ENCODE data around the gene SNX27.

The SNX27 gene

GRCh38 chr1:151705753-151706463, 94.1 kb downstream of the SNX27 start:
- TF ChIP-seq MAX (IDR thresholded peaks at IDR 0.05; ENCODE audit: low read depth, low read length), result no peak
- no peak for TF ChIP-seq CTCF (IDR thresholded peaks at IDR 0.05; ENCODE audit: low read depth, low read length)
- TF ChIP-seq POLR2A (IDR thresholded peaks at IDR 0.05; ENCODE audit: extremely low read depth, insufficient read length), result no peak
- TF ChIP-seq MYC (IDR thresholded peaks at IDR 0.05; ENCODE audit: low read depth, low read length), result no peak
- H3K4me3 ChIP-seq (ENCODE audit: low read depth, low read length), result no peak overlapping the region
- DNase-seq (ENCODE audit: low read depth), result no peak

- TF ChIP-seq MYC (IDR thresholded peaks at IDR 0.05; ENCODE audit: low read depth, low read length), result no peak
- no peak for TF ChIP-seq POLR2A (IDR thresholded peaks at IDR 0.05; ENCODE audit: extremely low read depth, insufficient read length)
- no peak for TF ChIP-seq MAX (IDR thresholded peaks at IDR 0.05; ENCODE audit: low read depth, low read length)
- no peak for TF ChIP-seq CTCF (IDR thresholded peaks at IDR 0.05; ENCODE audit: low read depth, low read length)
- no peak for DNase-seq (ENCODE audit: low read depth)
- no peak overlapping the region for H3K4me3 ChIP-seq (ENCODE audit: low read depth, low read length)
Observed at GRCh38 chr1:151706464-151707415, 94.9 kb downstream of the SNX27 start.

- no peak overlapping the region for H3K4me3 ChIP-seq (ENCODE audit: low read depth, low read length)
- no peak for DNase-seq (ENCODE audit: low read depth)
- no peak for TF ChIP-seq POLR2A (IDR thresholded peaks at IDR 0.05; ENCODE audit: extremely low read depth, insufficient read length)
- no peak for TF ChIP-seq MYC (IDR thresholded peaks at IDR 0.05; ENCODE audit: low read depth, low read length)
- TF ChIP-seq CTCF (IDR thresholded peaks at IDR 0.05; ENCODE audit: low read depth, low read length), result no peak
- TF ChIP-seq MAX (IDR thresholded peaks at IDR 0.05; ENCODE audit: low read depth, low read length), result no peak
Observed at GRCh38 chr1:151707541-151708065, 95.8 kb downstream of the SNX27 start.

- DNase-seq (ENCODE audit: low read depth), result no peak
- TF ChIP-seq CTCF (IDR thresholded peaks at IDR 0.05; ENCODE audit: low read depth, low read length) (no peak), MAX (IDR thresholded peaks at IDR 0.05; ENCODE audit: low read depth, low read length) (no peak)
- no peak overlapping the region for H3K4me3 ChIP-seq (ENCODE audit: low read depth, low read length)
Observed at GRCh38 chr1:151708891-151709290, 97.0 kb downstream of the SNX27 start.

- DNase-seq (ENCODE audit: low read depth), result peak; percentile 39
- TF ChIP-seq MAX (IDR thresholded peaks at IDR 0.05; ENCODE audit: low read depth, low read length) (no peak), POLR2A (IDR thresholded peaks at IDR 0.05; ENCODE audit: extremely low read depth, insufficient read length) (no peak), CTCF (IDR thresholded peaks at IDR 0.05; ENCODE audit: low read depth, low read length) (no peak), MYC (IDR thresholded peaks at IDR 0.05; ENCODE audit: low read depth, low read length) (no peak)
- H3K4me3 ChIP-seq (ENCODE audit: low read depth, low read length), result no peak overlapping the region
Observed at GRCh38 chr1:151710187-151710840, 98.5 kb downstream of the SNX27 start.

Measured in NB4 (cell line).